HG03521 (cell line): ENCODE measurements around the gene FADD.

ENCODE experiments used
- ATAC-seq: cut with Tn5 transposase; IDR thresholded peaks from one replicate; pipeline ENCODE4 v1.9.1; 2021; ENCODE audit warnings: mild to moderate bottlenecking, moderate library complexity; ENCODE audit not compliant: unreplicated experiment

The FADD gene

GRCh38 chr11:70202920-70203750, at the start of gene FADD:
Gene FADD (plus strand): TSS chr11:70203296. CDS start chr11:70203460, 164 bp downstream.
- peak; percentile 71 for ATAC-seq

GRCh38 chr11:70155386-70155785, 47.7 kb upstream of the FADD start:
- no peak for ATAC-seq

- ATAC-seq: no peak
These were observed 46.6 kb upstream of the FADD start for GRCh38 chr11:70156291-70157037.

DNA sequence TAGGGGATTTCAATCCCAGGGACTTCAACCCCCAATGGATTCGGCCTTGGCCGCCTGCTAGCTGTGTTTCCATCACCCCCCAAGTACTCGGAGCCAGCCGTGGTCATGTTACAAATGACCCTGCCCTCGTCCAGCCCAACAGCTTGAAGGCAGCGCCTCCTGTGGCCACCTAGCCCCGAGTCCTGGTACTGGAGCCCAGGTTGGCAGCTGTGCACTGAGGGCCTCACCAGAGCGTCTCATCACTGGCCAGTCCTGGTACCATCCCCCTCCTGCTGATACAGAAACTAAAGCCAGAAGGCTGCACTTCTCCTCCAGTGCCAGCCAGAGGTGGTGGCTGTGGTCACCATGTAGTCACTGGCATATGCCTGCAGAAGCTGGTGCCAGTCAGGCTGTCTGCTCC, 44.9 kb upstream of the FADD start:
- ATAC-seq: no peak

DNA sequence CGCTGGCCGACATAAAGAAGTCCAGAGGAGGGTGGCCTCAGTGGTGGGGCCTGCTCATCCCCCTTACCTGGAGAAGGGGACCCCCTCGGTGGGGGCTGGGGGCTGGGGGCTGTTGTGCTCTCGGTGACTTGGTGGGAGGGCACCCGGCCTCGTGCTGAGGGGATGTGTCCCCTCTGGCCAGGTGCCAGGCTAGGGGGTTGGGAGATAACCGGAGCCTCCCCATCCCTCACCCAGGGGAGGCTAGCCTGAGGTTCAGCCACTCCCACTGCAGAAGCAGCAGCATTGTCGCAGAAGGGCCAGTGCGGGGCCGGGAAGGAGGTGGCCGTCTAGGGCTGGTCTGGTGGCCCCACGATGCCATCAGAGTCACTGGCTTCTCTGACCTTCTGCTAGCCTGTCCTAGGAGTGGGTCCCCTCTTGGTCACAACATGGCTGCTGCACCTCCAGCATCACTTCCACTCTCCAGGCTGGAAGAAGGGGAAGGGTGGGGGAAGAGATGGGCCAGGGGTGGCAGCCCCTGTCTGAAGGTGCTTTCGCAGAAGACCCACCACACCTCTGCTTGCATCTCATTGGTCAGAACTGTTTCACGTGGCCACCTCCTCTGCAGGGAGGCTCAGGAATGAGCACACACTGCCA, 44.2 kb upstream of the FADD start:
- ATAC-seq: no peak

- no peak for ATAC-seq
These were observed 43.2 kb upstream of the FADD start for GRCh38 chr11:70159627-70160570.

DNA sequence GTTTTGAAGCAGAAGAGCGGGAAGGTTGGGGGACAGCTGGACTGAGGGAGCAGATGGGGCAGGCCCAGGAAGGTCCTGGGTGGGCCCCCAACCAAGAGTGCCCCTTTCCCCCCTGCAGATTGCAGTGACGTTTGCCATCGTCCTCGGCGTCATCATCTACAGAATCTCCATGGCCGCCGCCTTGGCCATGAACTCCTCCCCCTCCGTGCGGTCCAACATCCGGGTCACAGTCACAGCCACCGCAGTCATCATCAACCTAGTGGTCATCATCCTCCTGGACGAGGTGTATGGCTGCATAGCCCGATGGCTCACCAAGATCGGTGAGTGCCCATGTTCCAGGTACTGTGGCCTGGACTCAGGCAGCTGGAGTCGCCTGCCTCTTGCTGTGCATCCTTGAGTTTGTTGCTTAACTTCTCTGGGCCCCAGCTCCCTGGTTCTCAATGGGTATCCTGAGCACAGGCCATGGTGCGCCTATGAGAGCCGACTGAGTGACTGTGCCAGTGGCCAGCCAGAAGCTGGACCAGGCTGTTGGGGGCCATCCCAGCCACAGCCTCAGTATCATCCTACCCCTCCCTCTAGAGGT, 42.0 kb upstream of the FADD start:
- no peak for ATAC-seq

- ATAC-seq: no peak
These were observed 38.4 kb upstream of the FADD start for GRCh38 chr11:70164705-70165104.

DNA sequence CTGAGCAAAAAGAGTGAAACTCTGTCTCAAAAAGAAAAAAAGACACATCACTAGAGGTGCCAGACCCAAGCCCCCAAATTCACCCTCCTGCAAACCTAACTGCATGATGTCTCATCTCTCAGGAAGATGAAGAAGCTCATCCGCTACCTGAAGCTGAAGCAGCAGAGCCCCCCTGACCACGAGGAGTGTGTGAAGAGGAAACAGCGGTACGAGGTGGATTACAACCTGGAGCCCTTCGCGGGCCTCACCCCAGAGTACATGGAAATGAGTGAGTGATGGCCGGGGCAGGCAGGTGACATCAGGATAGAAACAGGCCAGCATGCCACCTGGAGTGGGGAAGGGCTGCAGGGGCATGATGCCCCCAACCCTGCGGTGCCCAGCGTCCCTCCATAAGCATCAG, 36.0 kb upstream of the FADD start:
- no peak for ATAC-seq

DNA sequence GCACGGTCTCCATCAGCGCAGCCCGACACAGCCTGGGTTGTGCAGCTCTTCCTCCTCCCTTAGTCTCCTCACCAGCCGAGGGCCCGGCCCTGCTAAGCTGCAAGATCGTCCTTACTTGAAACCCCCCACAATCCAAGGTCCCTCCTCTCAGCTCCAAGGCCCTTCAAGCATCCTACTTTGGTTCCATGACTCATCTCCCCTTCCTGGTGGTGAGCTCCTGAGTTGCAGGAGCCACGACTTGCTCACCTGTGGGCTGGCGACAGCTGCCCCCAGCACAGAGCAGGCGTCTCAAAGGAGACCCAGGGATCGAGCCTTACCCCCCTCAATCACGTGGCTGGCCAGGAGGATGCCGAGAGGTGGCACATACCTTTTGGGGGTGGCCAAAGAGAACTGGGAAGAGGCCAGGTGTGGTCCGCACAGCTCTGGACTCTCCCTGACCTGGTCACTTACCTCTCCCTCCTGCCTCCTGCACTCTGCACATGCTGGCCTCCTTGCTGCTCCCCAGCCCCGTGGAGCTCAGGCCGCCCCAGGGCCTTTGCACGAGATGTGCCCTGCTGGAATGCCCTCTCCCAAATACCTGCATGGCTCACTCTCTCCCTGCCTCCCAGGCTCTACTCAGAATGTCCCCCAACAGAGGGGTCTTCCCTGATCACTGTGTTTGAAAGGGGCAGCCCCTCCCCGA, 35.2 kb upstream of the FADD start:
- no peak for ATAC-seq

GRCh38 chr11:70168405-70168754, 34.7 kb upstream of the FADD start:
- ATAC-seq: no peak

- no peak for ATAC-seq
These were observed 34.0 kb upstream of the FADD start for GRCh38 chr11:70169127-70169526.

- ATAC-seq: no peak
These were observed 33.5 kb upstream of the FADD start for GRCh38 chr11:70169632-70170031.

- ATAC-seq: no peak
These were observed 32.4 kb upstream of the FADD start for GRCh38 chr11:70170596-70171210.

DNA sequence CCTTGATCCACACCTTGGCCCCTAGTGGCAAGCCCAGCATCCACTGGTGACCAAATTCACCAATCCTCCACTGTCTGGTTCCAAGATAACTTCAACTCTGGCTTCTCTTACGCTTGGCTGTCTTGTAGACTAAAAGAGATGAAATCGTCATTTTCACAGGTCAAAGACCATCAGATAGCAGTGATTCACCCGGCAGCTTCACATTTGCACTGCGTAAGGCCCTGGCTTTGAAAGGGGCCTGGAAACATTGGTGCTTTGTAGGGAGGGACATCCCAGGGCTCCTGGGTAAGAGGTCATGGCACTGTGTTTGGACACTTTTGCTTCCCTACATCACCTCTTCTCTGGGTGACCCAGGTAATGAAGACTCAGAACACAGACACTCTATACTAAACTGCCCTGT, 30.1 kb upstream of the FADD start:
- ATAC-seq: no peak

DNA sequence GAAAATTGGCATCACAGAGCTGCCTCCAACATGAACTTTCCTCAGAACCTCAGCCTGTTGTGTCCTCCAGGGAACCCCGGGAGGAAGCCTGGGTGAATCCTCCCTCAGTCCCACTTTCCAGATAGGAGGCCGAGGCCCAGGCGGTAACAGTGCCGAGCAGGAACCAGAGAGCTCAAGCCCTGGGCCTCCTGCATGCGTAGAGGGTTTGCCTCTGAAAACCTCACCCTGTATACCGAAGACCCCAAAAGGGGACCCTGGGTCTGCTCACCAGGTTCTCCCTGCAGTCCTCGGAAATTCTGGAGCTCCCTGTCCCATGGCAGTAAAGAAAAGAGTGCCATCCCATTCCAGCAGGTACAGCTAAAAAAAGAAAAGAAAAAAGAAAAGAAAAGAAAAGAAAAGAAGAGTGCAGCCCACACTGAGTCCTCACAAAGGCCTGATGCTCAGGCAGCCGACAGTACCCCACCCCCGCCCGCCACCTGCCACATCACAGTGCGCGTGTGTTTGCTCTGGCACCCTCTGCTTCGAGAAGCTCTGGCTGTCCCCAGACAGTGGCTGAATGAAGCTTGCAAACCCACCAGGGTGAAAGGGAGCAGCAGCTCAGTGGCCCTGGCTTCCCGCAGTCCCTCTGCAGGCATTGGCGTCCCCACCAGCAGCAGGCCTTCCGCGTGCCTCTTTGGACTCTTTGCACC, 28.4 kb upstream of the FADD start:
- no peak for ATAC-seq

DNA sequence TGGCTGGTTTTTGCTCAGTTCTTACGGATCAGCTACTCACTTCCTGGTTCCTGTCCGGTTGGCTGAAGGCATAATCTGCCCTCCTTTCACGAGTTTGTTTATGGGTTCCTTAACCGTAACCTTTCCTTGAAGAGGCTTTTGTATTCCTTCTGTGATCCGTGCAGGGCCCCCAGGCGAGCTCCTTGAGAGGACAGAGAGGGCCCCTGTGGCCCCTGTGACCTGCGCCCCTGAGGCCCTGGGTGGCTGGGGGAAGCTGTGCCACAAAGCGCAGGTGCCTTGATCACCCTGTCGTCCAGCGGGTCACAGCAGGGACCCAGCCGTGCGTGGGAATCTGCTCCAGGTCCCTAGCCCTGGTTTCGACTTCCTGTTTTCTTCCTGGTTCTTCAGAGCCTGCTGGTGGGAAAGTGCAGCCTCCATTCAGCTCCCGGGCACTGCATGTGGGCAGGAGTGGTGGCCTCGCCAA, 27.8 kb upstream of the FADD start:
- no peak for ATAC-seq

- ATAC-seq: no peak
These were observed 26.0 kb upstream of the FADD start for GRCh38 chr11:70176940-70177689.
